ENCODE results near the gene TEX11. TPM values are rescaled to one million over a fixed set of nuclear protein-coding genes. Genes with fewer than 3 reads are reported as not detected.

Gene TEX11
- total and polyA plus RNA-seq, 10 of the 15 experiments (the other 5 are each of a cell fraction or from before 2014, with no cell fraction given): not detected

- Histone ChIP-seq H3K9ac (ENCODE audit: control insufficient read depth, insufficient read depth, low read length) (no peak overlapping the region), H3K27ac (ENCODE audit: control insufficient read depth, insufficient read depth) (no peak overlapping the region), H3K36me3 (ENCODE audit: control insufficient read depth in 2 of 2, insufficient read depth in 2 of 2, low read length in 1 of 2) (no peaks in the 10 kb centered on the region), H4K20me1 (ENCODE audit: control insufficient read depth, insufficient read depth) (no peaks in the 10 kb centered on the region), H3K79me2 (ENCODE audit: control insufficient read depth, insufficient read depth, low read length) (no peaks in the 10 kb centered on the region), H3K4me1 (ENCODE audit: control insufficient read depth, insufficient read depth, low read length) (no peaks in the 10 kb centered on the region), H3K9me3 (replicated peaks; ENCODE audit: control insufficient read depth, insufficient read depth, low read length) (no peaks in the 10 kb centered on the region), H3K4me2 (ENCODE audit: control insufficient read depth, insufficient read depth) (no peak overlapping the region), H3K4me3 (no peak overlapping the region), H2AFZ (ENCODE audit: control insufficient read depth, low read depth, low read length) (no peak overlapping the region), H3K27me3 (replicated peaks in 1 of 2; ENCODE audit: control insufficient read depth in 2 of 2, insufficient read depth in 2 of 2, low read length in 1 of 2) (no peaks in the 10 kb centered on the region)
- BruUV-seq (replicated peaks): no TSS peak
- WGBS (ENCODE audit: insufficient coverage, insufficient replicate concordance, low lambda C conversion rate, missing lambda C conversion rate): 29% methylated on average over 10 of the region's 10 CpGs
- ChIA-PET POLR2A (no interaction called here), CTCF (no interaction called here), SMC1A (ENCODE audit: uncharacterized antibody, unreplicated experiment) (no interaction called here), RAD21 (ENCODE audit: unreplicated experiment) (no interaction called here)
- FAIRE-seq (no peak), ATAC-seq (no peak), DNase-seq (ENCODE audit: low read depth, low spot score) (no peak)
- in situ Hi-C loops (cut with MboI): no loop called here
- intact Hi-C loops (cut with micrococcal nuclease; ENCODE audit: unreplicated experiment): no loop called here
- no peak for TF ChIP-seq ESRRA (IDR thresholded peaks at IDR 0.05; ENCODE audit: low read length)
- no peak for TF ChIP-seq RAD21 (IDR thresholded peaks at IDR 0.05; ENCODE audit: insufficient read depth, low read depth, low read length)
- TF ChIP-seq FOS (IDR thresholded peaks at IDR 0.05; ENCODE audit: borderline replicate concordance, extremely low read depth, insufficient read length): no peak
- no peak for TF ChIP-seq ZZZ3 (IDR thresholded peaks at IDR 0.05; ENCODE audit: control insufficient read depth, insufficient read length, low read depth)
- no peak for TF ChIP-seq BCL3 (IDR thresholded peaks at IDR 0.05; ENCODE audit: borderline replicate concordance, insufficient read depth, low read depth, low read length, poor library complexity, severe bottlenecking)
- TF ChIP-seq NKRF (conservative IDR thresholded peaks at IDR 0.05): no peak
- TF ChIP-seq E4F1 (IDR thresholded peaks at IDR 0.05; ENCODE audit: borderline replicate concordance, partially characterized antibody): no peak
- no peak for TF ChIP-seq RELA (IDR thresholded peaks at IDR 0.05; ENCODE audit: borderline replicate concordance, partially characterized antibody)
- TF ChIP-seq STAT3 (IDR thresholded peaks at IDR 0.05; ENCODE audit: low read depth, low read length): no peak
- TF ChIP-seq CBX5 (IDR thresholded peaks at IDR 0.05; ENCODE audit: low read depth): no peak
- no peak for TF ChIP-seq E2F4 (IDR thresholded peaks at IDR 0.05; ENCODE audit: low read depth, low read length)
- no peak for TF ChIP-seq CEBPZ (IDR thresholded peaks at IDR 0.05; ENCODE audit: low read depth, low read length)
- no peak for TF ChIP-seq ZNF207 (IDR thresholded peaks at IDR 0.05; ENCODE audit: borderline replicate concordance)
- TF ChIP-seq NFYB (IDR thresholded peaks at IDR 0.05; ENCODE audit: insufficient read depth, low read depth, low read length): no peak
These were observed 146.2 kb downstream of the TEX11 start for GRCh38 chrX:70762285-70762684.

Data from GM12878 (cell line).